ENCODE measurements around the gene UPF3A. TPM values are rescaled to one million over a fixed set of nuclear protein-coding genes. Genes with fewer than 3 reads are reported as not detected.

Gene UPF3A
- total RNA-seq, 2 donors from 2014 or later, result 30.8 to 44.3 TPM

GRCh38 chr13:114269281-114269770 is 12.1 kb upstream of the UPF3A start:
- Mint-ChIP-seq H3K27me3 (no peaks in the 10 kb centered on the region), H3K9me3 (no peaks in the 10 kb centered on the region), H3K4me3 (peak overlapping the region; percentile 50), H3K4me1 (ENCODE audit: low read depth in 2 of 2) (peaks cover 37 to 42% of the 10 kb centered on the region in 2 donors), H3K27ac (peak overlapping the region; percentile 69 to 82), H3K36me3 (peaks cover 36% of the 10 kb centered on the region)
- ATAC-seq, result peak; percentile 41 to 48
- DNase-seq (ENCODE audit: low spot score), result no peak

- Mint-ChIP-seq H3K9me3 (no peaks in the 10 kb centered on the region), H3K27ac (no peak overlapping the region), H3K27me3 (no peaks in the 10 kb centered on the region), H3K4me3 (no peak overlapping the region), H3K4me1 (ENCODE audit: low read depth in 2 of 2) (peaks cover 22 to 26% of the 10 kb centered on the region in 2 donors), H3K36me3 (peaks cover 45% of the 10 kb centered on the region)
- DNase-seq (ENCODE audit: low spot score), result no peak
- ATAC-seq, result no peak
These were observed 8.4 kb upstream of the UPF3A start for GRCh38 chr13:114272977-114273376.

- no peaks in the 10 kb centered on the region for H3K27me3 Mint-ChIP-seq
- H3K27ac Mint-ChIP-seq, result no peak overlapping the region
- no peak overlapping the region for H3K4me3 Mint-ChIP-seq
- H3K36me3 Mint-ChIP-seq, result peaks cover 39% of the 10 kb centered on the region
- H3K4me1 Mint-ChIP-seq (ENCODE audit: low read depth in 2 of 2), result peaks cover 15 to 27% of the 10 kb centered on the region in 2 donors
- DNase-seq (ENCODE audit: low spot score) (no peak), ATAC-seq (no peak)
- H3K9me3 Mint-ChIP-seq, result no peaks in the 10 kb centered on the region
These were observed 6.1 kb upstream of the UPF3A start for GRCh38 chr13:114275304-114275703.

DNA sequence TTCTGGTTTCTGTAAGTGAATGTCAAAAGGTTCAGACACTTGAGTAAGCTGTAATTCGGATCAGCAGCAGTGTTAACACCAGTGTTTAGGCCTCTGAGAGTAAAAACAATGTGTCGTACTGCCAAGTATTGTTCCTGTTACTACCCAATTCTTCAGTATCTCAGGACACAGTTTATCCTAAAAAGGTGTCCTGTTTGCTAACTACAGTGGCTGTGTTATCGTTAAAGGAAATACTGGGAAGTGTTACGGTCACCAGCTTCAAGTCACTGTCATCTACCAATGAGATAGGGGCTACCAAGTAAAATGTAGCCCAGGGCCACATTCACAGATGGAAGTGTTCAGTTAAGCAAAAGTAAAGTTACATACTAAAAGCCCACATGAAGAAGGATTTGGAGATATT is 2.3 kb upstream of the UPF3A start:
- Mint-ChIP-seq H3K9me3 (no peaks in the 10 kb centered on the region), H3K27ac (peak overlapping the region; percentile 96), H3K4me3 (no peak overlapping the region), H3K36me3 (peaks cover 20% of the 10 kb centered on the region), H3K27me3 (no peaks in the 10 kb centered on the region), H3K4me1 (ENCODE audit: low read depth in 2 of 2) (peaks cover 21 to 41% of the 10 kb centered on the region in 2 donors)
- DNase-seq (ENCODE audit: low spot score) (no peak), ATAC-seq (no peak)

- peaks cover 23 to 43% of the 10 kb centered on the region in 2 donors for H3K4me1 Mint-ChIP-seq (ENCODE audit: low read depth in 2 of 2)
- peak overlapping the region; percentile 96 for H3K27ac Mint-ChIP-seq
- peaks cover 16% of the 10 kb centered on the region for H3K36me3 Mint-ChIP-seq
- DNase-seq (ENCODE audit: low spot score) (no peak), ATAC-seq (no peak)
- no peaks in the 10 kb centered on the region for H3K9me3 Mint-ChIP-seq
- H3K4me3 Mint-ChIP-seq, result peak overlapping the region; percentile 92
- H3K27me3 Mint-ChIP-seq, result no peaks in the 10 kb centered on the region
These were observed 1.5 kb upstream of the UPF3A start for GRCh38 chr13:114279758-114280355.

DNA sequence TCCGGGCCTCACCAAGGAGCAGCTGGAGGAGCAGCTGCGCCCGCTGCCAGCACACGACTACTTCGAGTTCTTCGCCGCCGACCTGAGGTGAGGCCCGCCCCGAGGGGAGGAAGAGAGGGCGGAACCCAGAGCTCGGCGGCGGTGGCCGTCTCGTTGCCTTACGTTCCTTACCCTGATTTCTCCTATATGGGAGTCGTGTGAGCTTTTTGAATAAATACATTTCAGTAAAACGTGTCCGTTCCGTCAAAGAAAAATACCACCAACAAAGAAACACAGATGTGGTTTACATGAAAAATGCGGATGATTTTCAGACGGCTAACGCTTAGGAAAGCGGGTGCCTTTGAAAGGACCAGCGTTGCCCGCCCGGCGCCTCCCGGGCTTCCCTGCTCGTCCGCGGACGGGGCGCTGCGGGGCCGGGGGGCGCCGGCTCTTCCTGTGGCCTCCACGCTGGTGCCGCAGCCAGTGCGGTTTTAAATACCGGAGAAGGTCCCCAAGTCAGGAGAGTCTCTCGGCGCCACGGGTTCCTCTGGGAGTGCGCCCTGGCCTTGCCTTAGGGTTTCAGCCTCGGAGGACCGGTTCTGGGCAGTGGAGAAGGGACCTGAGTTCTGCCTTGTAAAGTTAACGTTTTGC is 755 bp downstream of the UPF3A start:
- Mint-ChIP-seq H3K27me3 (no peaks in the 10 kb centered on the region), H3K27ac (peak overlapping the region; percentile 82 to 96), H3K4me3 (peak overlapping the region; percentile 92), H3K36me3 (peaks cover 15% of the 10 kb centered on the region), H3K4me1 (ENCODE audit: low read depth in 2 of 2) (peaks cover 22 to 38% of the 10 kb centered on the region in 2 donors), H3K9me3 (no peaks in the 10 kb centered on the region)
- DNase-seq (ENCODE audit: low spot score) (peak; percentile 84), ATAC-seq (peak; percentile 77 to 78)

DNA sequence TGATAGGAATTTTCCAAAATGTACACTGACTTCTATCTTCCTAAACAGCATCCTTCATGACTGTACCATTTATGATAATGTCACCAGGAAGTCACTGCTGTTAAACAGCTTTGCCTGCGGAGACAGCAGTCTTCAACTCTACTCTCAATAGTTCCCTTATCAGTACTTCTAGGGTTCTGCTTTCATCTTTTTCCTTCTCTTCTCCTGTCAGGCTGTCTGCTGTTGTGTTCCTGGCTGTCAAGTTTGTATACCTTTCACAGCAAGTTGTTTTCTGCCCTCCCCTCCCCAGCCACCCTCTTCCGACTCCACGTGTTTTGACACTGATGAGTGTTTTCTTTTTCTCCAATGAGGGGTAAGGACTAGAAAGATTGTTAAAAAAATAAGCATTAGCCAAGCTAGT is 2.2 kb downstream of the UPF3A start:
- Mint-ChIP-seq H3K27me3 (no peaks in the 10 kb centered on the region), H3K27ac (peak overlapping the region in 1 of 2 donors; percentile 30), H3K9me3 (no peaks in the 10 kb centered on the region), H3K4me3 (peak overlapping the region; percentile 60), H3K4me1 (ENCODE audit: low read depth in 2 of 2) (peaks cover 29 to 45% of the 10 kb centered on the region in 2 donors), H3K36me3 (peaks cover 21% of the 10 kb centered on the region)
- no peak for DNase-seq (ENCODE audit: low spot score)
- ATAC-seq, result no peak

- Mint-ChIP-seq H3K9me3 (no peaks in the 10 kb centered on the region), H3K27me3 (no peaks in the 10 kb centered on the region), H3K4me3 (no peak overlapping the region), H3K27ac (no peak overlapping the region), H3K4me1 (ENCODE audit: low read depth in 2 of 2) (peaks cover 30 to 37% of the 10 kb centered on the region in 2 donors), H3K36me3 (peaks cover 22% of the 10 kb centered on the region)
- ATAC-seq, result no peak
- no peak for DNase-seq (ENCODE audit: low spot score)
These were observed 3.3 kb downstream of the UPF3A start for GRCh38 chr13:114284680-114285079.

DNA sequence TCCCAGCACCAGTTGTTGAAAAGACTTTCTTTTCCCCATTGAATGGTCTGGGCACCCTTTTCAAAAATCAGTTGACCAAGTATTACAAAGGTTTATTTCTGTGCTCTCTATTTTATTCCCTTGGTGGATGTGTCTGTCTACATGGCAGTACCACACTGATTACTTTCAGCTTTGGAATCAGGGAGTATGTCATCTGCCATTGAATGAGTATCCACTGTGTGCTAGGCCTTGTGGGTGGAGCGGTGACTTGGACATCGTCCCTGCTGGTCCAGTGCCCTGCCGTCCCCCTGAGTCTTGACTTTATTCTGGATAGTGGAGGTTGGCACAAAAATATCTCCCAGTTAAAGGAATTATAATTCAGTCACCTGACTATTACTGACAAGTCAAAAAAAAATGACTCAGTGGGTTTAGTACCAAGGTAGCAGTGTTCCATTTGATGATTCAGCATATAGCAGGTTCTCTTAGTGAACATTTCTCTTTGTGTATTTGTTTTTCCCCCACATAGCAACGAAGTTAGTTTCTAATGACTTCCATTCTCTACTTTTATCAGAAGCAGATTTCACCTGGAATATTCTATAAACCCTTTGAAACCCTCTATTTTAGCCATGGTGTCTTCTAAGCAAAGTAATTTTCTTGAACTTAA is 3.9 kb downstream of the UPF3A start:
- no peak overlapping the region for H3K4me3 Mint-ChIP-seq
- H3K27me3 Mint-ChIP-seq, result no peaks in the 10 kb centered on the region
- no peak overlapping the region for H3K27ac Mint-ChIP-seq
- H3K4me1 Mint-ChIP-seq (ENCODE audit: low read depth in 2 of 2), result peaks cover 25 to 31% of the 10 kb centered on the region in 2 donors
- DNase-seq (ENCODE audit: low spot score), result no peak
- H3K36me3 Mint-ChIP-seq, result peaks cover 22% of the 10 kb centered on the region
- H3K9me3 Mint-ChIP-seq, result no peaks in the 10 kb centered on the region
- ATAC-seq, result no peak

- peaks cover 20 to 28% of the 10 kb centered on the region in 2 donors for H3K4me1 Mint-ChIP-seq (ENCODE audit: low read depth in 2 of 2)
- H3K36me3 Mint-ChIP-seq, result peaks cover 28% of the 10 kb centered on the region
- ATAC-seq (no peak), DNase-seq (ENCODE audit: low spot score) (no peak)
- no peaks in the 10 kb centered on the region for H3K27me3 Mint-ChIP-seq
- H3K9me3 Mint-ChIP-seq, result no peaks in the 10 kb centered on the region
- H3K27ac Mint-ChIP-seq, result no peak overlapping the region
- H3K4me3 Mint-ChIP-seq, result no peak overlapping the region
These were observed 5.4 kb downstream of the UPF3A start for GRCh38 chr13:114286808-114287207.

DNA sequence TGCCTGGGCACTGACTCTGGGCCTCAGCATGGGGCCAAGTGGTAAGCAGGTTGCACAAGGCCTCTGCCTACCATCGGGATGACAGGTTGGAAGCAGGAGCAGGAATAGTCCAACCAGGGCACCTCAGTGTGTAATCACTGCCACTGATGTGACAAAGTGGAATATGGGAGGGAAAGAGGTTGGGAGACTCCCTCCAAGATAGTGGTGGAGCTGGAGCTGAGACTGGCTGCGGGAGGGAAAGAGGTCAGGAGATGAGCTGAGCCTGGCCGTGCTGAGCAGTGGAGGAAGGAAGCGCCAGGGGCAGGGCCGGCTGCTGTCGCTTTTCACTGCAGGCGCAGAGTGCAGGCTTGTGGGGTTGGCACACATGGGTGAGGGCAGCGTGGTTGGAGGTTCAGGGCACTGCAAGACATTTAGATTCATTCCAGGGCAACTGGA is 6.8 kb downstream of the UPF3A start:
- Mint-ChIP-seq H3K4me3 (no peak overlapping the region), H3K9me3 (no peaks in the 10 kb centered on the region), H3K27ac (peak overlapping the region in 1 of 2 donors; percentile 26), H3K36me3 (peaks cover 33% of the 10 kb centered on the region), H3K4me1 (ENCODE audit: low read depth in 2 of 2) (peaks cover 20 to 25% of the 10 kb centered on the region in 2 donors), H3K27me3 (no peaks in the 10 kb centered on the region)
- ATAC-seq (no peak), DNase-seq (ENCODE audit: low spot score) (no peak)

- Mint-ChIP-seq H3K27me3 (no peaks in the 10 kb centered on the region), H3K4me3 (no peak overlapping the region), H3K9me3 (no peaks in the 10 kb centered on the region), H3K36me3 (peaks cover 16% of the 10 kb centered on the region), H3K4me1 (ENCODE audit: low read depth in 2 of 2) (peaks cover 0 to 8% of the 10 kb centered on the region in 2 donors), H3K27ac (no peak overlapping the region)
- DNase-seq (ENCODE audit: low spot score) (no peak), ATAC-seq (no peak)
These were observed 15.0 kb downstream of the UPF3A start for GRCh38 chr13:114296448-114296847.

- H3K27ac Mint-ChIP-seq, result no peak overlapping the region
- no peaks in the 10 kb centered on the region for H3K9me3 Mint-ChIP-seq
- ATAC-seq (no peak), DNase-seq (ENCODE audit: low spot score) (no peak)
- H3K27me3 Mint-ChIP-seq, result no peaks in the 10 kb centered on the region
- no peak overlapping the region for H3K4me3 Mint-ChIP-seq
- H3K4me1 Mint-ChIP-seq (ENCODE audit: low read depth in 2 of 2), result peaks cover 0 to 6% of the 10 kb centered on the region in 2 donors
- peaks cover 16% of the 10 kb centered on the region for H3K36me3 Mint-ChIP-seq
These were observed 15.5 kb downstream of the UPF3A start for GRCh38 chr13:114296902-114297301.

- H3K9me3 Mint-ChIP-seq, result no peaks in the 10 kb centered on the region
- DNase-seq (ENCODE audit: low spot score), result no peak
- no peaks in the 10 kb centered on the region for H3K27me3 Mint-ChIP-seq
- H3K36me3 Mint-ChIP-seq, result peaks cover 13% of the 10 kb centered on the region
- H3K4me3 Mint-ChIP-seq, result no peak overlapping the region
- ATAC-seq, result no peak
- H3K27ac Mint-ChIP-seq, result no peak overlapping the region
- peaks cover 0 to 6% of the 10 kb centered on the region in 2 donors for H3K4me1 Mint-ChIP-seq (ENCODE audit: low read depth in 2 of 2)
These were observed 17.5 kb downstream of the UPF3A start for GRCh38 chr13:114298866-114299265.

Measured in natural killer cell treated with Interleukin-12 subunit alpha and Interleukin-12 subunit beta and Interleukin-15 and Interleukin-18, amount 100 ng/mL, for 72 hours (primary cell).